Activated CD4-positive, alpha-beta T cell treated with anti-CD3 and anti-CD28 coated beads for 1 hour (primary cell): ENCODE measurements around the gene CCNL2.

ENCODE experiments used
- DNase-seq: peaks from one replicate; pipeline ENCODE4 v3.0.0-alpha.2; 2020

CCNL2 gene

GRCh38 chr1:1354271-1355247 is 44.6 kb downstream of the CCNL2 start:
- no peak for DNase-seq

- no peak for DNase-seq
Measured at GRCh38 chr1:1353389-1354151, 45.6 kb downstream of the CCNL2 start.

GRCh38 chr1:1352786-1353388 is 46.2 kb downstream of the CCNL2 start:
- DNase-seq: no peak

GRCh38 chr1:1351511-1352427 is 47.4 kb downstream of the CCNL2 start:
- no peak for DNase-seq

GRCh38 chr1:1349256-1350012 is 49.7 kb downstream of the CCNL2 start, which contains the start of gene DVL1:
TSS of gene DVL1 (minus strand) at chr1:1349418. CDS start at chr1:1349065, 353 bp downstream.
- peak; percentile 60 for DNase-seq

GRCh38 chr1:1348420-1349255 is 50.5 kb downstream of the CCNL2 start:
- no peak for DNase-seq

- no peak for DNase-seq
Measured at GRCh38 chr1:1347663-1348419, 51.3 kb downstream of the CCNL2 start.

- no peak for DNase-seq
Measured at GRCh38 chr1:1347026-1347595, 52.0 kb downstream of the CCNL2 start.

GRCh38 chr1:1346501-1346890 is 52.6 kb downstream of the CCNL2 start:
- no peak for DNase-seq

- DNase-seq: no peak
Measured at GRCh38 chr1:1345860-1346500, 53.2 kb downstream of the CCNL2 start.

- no peak for DNase-seq
Measured at GRCh38 chr1:1345384-1345783, 53.8 kb downstream of the CCNL2 start.

- DNase-seq: peak; percentile 30
Measured at GRCh38 chr1:1344655-1345361, 54.3 kb downstream of the CCNL2 start.

- no peak for DNase-seq
Measured at GRCh38 chr1:1343811-1344421, 55.2 kb downstream of the CCNL2 start.

GRCh38 chr1:1342584-1343115 is 56.5 kb downstream of the CCNL2 start:
- DNase-seq: no peak

- no peak for DNase-seq
Measured at GRCh38 chr1:1342061-1342562, 57.0 kb downstream of the CCNL2 start.

- no peak for DNase-seq
Measured at GRCh38 chr1:1341549-1342021, 57.5 kb downstream of the CCNL2 start.
